ENCODE results near the gene CTNNB1.

The CTNNB1 gene

DNA sequence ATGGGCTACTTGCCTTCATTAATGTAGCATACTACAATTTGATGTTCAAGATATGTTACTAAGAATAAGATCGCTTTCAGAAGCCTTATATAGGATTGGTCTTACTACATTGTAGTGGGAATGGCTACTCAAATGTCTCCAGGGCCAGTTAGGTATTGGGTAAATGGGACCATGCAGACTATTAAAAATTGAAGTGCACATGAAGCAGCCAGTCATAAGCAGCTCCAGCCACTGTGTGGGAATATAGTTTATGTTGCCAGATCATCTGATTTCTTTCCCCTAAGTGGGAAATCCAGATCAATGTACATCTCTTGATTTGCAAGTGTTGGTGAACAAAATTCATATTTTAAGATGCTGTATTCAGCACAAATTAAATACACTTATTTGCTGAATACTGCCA, 5.1 kb downstream of the CTNNB1 start:
- TF ChIP-seq, protein P1, sequence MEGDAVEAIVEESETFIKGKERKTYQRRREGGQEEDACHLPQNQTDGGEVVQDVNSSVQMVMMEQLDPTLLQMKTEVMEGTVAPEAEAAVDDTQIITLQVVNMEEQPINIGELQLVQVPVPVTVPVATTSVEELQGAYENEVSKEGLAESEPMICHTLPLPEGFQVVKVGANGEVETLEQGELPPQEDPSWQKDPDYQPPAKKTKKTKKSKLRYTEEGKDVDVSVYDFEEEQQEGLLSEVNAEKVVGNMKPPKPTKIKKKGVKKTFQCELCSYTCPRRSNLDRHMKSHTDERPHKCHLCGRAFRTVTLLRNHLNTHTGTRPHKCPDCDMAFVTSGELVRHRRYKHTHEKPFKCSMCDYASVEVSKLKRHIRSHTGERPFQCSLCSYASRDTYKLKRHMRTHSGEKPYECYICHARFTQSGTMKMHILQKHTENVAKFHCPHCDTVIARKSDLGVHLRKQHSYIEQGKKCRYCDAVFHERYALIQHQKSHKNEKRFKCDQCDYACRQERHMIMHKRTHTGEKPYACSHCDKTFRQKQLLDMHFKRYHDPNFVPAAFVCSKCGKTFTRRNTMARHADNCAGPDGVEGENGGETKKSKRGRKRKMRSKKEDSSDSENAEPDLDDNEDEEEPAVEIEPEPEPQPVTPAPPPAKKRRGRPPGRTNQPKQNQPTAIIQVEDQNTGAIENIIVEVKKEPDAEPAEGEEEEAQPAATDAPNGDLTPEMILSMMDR (conservative IDR thresholded peaks at IDR 0.05; ENCODE audit: low read depth, low read length), result no peak
- DNase-seq (ENCODE audit: low read depth), result no peak
- H3K4me3 ChIP-seq (ENCODE audit: low read length), result no peak overlapping the region

DNA sequence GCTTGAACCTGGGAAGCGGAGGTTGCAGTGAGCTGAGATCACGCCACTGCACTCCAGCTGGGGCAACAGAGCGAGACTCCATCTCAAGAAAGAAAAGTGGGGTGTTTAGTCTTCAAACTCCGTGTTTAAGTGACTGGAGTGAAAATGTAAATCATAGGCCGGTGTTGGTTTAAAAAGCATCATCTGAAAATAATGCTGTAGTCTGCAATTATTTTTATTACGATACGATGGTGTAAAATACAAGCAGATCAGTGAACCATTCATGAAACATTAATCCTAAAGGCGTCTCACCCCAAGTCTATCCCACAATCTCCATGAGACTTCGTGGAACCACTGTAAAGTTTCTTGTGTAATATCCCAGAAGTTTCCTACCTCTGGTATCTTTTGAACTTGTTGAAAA, 6.3 kb downstream of the CTNNB1 start:
- TF ChIP-seq, protein P1 (conservative IDR thresholded peaks at IDR 0.05; ENCODE audit: low read depth, low read length), result no peak
- H3K4me3 ChIP-seq (ENCODE audit: low read length), result no peak overlapping the region
- no peak for DNase-seq (ENCODE audit: low read depth)

DNA sequence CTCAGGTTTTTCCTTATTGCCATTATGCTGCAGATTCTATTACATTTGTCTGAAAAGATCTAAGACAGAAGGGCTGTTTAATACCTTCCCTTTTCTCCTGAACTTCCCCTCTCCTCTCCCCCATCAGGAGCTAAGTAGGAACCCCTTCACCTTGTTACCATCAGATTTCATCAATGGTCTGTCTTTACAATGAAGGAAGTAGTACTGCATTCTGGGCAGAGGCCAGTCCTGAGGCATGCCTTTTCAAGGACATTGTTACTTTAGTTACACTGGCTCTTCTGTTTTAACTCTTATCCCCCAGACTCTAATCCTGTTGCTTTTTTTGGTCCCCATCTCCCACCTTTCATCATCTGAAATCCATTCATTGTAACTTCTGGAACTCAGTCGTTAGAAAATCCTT, 8.1 kb downstream of the CTNNB1 start:
- no peak overlapping the region for H3K4me3 ChIP-seq (ENCODE audit: low read length)
- no peak for DNase-seq (ENCODE audit: low read depth)
- TF ChIP-seq, protein P1 (conservative IDR thresholded peaks at IDR 0.05; ENCODE audit: low read depth, low read length), result no peak

DNA sequence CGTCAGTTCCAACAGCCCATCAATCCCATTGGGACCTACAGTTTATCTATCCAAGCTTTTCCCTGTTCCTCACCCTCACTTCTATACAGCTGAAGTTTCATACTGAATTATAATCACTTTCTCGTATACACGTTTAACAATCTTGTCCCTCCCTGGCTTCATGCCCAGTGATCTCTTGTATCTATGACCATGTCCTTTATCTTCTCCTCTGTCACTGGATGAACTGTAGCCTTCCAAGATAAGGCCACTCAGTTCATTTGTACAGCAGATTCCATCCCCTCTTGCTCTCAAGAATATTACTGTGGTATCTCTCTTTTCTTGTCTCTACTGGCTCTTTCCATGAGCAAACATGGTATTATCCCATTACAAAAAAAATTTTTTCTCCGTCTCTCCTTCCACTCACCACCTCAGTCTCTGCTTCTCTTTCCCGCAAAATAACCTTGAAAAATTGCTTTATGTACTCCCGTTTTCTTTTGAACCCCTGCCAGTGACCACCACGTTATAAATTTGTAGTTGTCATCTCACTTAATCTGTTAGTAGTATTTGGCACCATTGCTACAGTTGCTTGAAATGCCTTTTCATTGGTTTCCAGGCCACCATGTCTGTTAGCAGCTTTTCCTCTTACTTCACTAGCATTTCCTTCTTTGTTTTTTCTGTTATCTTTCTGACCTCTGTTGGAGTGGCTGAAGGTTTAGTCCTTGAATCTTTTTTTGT, 9.4 kb downstream of the CTNNB1 start:
- no peak overlapping the region for H3K4me3 ChIP-seq (ENCODE audit: low read length)
- TF ChIP-seq, protein P1 (conservative IDR thresholded peaks at IDR 0.05; ENCODE audit: low read depth, low read length), result no peak
- DNase-seq (ENCODE audit: low read depth), result no peak

DNA sequence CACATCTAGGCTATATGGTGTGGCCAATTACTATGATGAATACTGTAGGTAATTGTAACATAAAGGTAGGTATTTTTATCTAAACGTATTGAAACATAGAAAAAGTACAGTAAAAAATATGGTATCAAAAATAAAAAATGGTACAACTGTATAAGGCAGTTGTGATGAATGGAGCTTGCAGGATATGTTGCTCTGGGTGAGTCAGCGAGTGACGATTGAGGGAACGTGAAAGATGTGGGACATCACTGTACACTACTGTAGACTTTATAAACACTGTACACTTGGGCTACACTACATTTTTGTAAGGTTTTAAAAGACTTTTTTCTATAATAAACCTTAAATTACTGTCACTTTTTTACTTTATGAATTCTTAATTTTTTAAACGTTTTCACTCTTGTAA, 10.3 kb downstream of the CTNNB1 start:
- DNase-seq (ENCODE audit: low read depth), result no peak
- TF ChIP-seq, protein P1 (conservative IDR thresholded peaks at IDR 0.05; ENCODE audit: low read depth, low read length), result no peak
- no peak overlapping the region for H3K4me3 ChIP-seq (ENCODE audit: low read length)

DNA sequence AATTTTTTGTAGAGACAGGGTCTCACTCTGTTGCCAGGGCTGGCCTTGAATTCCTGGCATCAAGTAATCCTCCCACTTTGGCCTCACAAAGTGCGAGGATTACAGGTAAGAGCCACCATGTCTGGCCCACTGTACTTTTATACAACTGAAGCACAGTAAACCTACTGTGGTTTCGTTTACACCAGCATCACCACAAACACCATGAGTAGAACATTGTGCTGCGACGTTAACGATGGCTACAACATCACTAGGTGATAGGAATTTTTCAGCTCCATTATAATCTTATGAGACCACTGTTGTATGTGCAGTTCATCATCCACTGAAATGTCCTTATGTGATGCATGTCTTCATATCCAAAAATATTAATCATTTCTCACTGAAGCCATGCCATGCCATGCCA, 11.7 kb downstream of the CTNNB1 start:
- DNase-seq (ENCODE audit: low read depth), result no peak
- TF ChIP-seq, protein P1 (conservative IDR thresholded peaks at IDR 0.05; ENCODE audit: low read depth, low read length), result no peak
- no peak overlapping the region for H3K4me3 ChIP-seq (ENCODE audit: low read length)

DNA sequence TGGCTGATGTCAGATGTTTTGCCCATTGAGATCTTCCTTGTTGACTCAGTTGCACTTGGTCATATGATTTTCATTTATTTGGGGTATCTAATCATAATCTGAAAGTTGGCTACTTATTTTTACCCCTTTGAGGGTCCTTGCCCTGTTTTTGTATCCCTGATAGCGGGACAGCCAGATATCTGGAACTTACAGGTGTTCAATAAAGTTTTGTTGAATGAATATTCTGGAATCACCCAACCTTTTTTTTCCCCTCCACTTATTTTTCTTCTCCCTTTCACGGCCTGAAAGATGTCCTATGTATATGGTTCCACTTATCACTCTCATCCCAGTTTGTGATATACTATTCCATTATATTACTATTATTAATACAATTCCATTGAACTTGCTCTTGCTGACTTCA, 12.8 kb downstream of the CTNNB1 start:
- TF ChIP-seq, protein P1 (conservative IDR thresholded peaks at IDR 0.05; ENCODE audit: low read depth, low read length), result no peak
- no peak overlapping the region for H3K4me3 ChIP-seq (ENCODE audit: low read length)
- no peak for DNase-seq (ENCODE audit: low read depth)
